Adrenal gland (tissue), 5 donors: ENCODE data around the gene IMPG2.

Experiments
- CTCF ChIP-seq, 6 experiments: fragments of 450-650 bp in 4 of 6; fragments of 200-600 bp in 2 of 6; sonication (generic) in 1 of 6; IDR thresholded peaks; 1 replicate in 5 of 6; 2 replicates in 1 of 6; pipeline versions ENCODE4 v1.5.1 to v1.8.0; 2016 to 2021; ENCODE audit warnings: antibody characterized with exemption in 6 of 6, mild to moderate bottlenecking in 2 of 6, moderate library complexity in 1 of 6
- POLR2A ChIP-seq, 2 donors: fragments of 450-650 bp; IDR thresholded peaks; one replicate each; pipeline ENCODE4 v1.6.1; 2017; ENCODE audit warnings: antibody characterized with exemption in 2 of 2, mild to moderate bottlenecking in 2 of 2, moderate library complexity in 1 of 2
- donor health status: DM: no; HTN: no; CAD: no.

- TF ChIP-seq CTCF (IDR thresholded peaks at IDR 0.05) (no peak), POLR2A (IDR thresholded peaks at IDR 0.05) (no peak)
These were observed 107.6 kb downstream of the IMPG2 start for GRCh38 chr3:101212730-101213129.
